Measurements from ENCODE around the gene SMPD1. TPM values are rescaled to one million over a fixed set of nuclear protein-coding genes. Genes with fewer than 3 reads are reported as not detected.

SMPD1 gene
- total RNA-seq, 1 donor from 2014 or later: 27.1 TPM

DNA sequence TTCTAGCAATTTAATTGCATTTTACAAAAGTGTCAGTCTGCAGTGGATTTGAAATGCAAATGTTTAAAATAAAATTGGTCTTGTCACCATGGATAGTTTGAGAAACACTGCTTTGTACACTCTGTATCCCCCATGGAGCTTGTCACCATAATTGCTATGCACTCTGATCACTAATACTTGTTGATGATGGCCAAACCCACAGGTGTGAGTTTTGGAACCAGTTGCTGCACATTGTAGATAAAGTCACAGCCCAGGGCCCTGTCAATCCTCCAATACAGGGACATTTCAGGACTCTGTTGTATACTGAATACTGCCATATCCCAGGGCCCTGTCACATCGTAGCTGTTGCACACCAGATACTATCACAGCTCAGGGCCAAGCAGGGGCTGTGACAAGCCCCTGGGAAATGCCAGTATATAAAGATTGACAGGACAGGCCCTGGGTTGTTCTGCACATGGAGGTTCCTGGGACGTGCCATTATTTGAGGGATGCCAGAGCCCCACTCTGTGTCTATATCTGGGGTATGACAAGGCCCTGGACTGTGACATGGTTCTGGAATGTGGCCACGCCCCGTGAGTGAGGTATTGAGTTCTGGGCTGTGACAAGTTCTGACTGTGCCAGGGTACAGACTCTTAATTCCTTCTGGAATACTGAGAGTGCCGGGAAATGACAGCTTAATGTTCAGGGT is 27.9 kb upstream of the SMPD1 start:
- no peak overlapping the region for H3K4me3 Mint-ChIP-seq
- no peaks in the 10 kb centered on the region for H3K27me3 Mint-ChIP-seq (ENCODE audit: low read depth)
- TF ChIP-seq, protein P1, sequence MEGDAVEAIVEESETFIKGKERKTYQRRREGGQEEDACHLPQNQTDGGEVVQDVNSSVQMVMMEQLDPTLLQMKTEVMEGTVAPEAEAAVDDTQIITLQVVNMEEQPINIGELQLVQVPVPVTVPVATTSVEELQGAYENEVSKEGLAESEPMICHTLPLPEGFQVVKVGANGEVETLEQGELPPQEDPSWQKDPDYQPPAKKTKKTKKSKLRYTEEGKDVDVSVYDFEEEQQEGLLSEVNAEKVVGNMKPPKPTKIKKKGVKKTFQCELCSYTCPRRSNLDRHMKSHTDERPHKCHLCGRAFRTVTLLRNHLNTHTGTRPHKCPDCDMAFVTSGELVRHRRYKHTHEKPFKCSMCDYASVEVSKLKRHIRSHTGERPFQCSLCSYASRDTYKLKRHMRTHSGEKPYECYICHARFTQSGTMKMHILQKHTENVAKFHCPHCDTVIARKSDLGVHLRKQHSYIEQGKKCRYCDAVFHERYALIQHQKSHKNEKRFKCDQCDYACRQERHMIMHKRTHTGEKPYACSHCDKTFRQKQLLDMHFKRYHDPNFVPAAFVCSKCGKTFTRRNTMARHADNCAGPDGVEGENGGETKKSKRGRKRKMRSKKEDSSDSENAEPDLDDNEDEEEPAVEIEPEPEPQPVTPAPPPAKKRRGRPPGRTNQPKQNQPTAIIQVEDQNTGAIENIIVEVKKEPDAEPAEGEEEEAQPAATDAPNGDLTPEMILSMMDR (IDR thresholded peaks at IDR 0.05; ENCODE audit: unreplicated experiment): no peak
- DNase-seq (ENCODE audit: low spot score in 2 of 2, unreplicated experiment in 2 of 2): no peak
- peaks cover 3% of the 10 kb centered on the region for H3K4me1 Mint-ChIP-seq
- no peak overlapping the region for H3K27ac Mint-ChIP-seq
- H3K36me3 Mint-ChIP-seq: no peaks in the 10 kb centered on the region
- no peaks in the 10 kb centered on the region for H3K9me3 Mint-ChIP-seq

DNA sequence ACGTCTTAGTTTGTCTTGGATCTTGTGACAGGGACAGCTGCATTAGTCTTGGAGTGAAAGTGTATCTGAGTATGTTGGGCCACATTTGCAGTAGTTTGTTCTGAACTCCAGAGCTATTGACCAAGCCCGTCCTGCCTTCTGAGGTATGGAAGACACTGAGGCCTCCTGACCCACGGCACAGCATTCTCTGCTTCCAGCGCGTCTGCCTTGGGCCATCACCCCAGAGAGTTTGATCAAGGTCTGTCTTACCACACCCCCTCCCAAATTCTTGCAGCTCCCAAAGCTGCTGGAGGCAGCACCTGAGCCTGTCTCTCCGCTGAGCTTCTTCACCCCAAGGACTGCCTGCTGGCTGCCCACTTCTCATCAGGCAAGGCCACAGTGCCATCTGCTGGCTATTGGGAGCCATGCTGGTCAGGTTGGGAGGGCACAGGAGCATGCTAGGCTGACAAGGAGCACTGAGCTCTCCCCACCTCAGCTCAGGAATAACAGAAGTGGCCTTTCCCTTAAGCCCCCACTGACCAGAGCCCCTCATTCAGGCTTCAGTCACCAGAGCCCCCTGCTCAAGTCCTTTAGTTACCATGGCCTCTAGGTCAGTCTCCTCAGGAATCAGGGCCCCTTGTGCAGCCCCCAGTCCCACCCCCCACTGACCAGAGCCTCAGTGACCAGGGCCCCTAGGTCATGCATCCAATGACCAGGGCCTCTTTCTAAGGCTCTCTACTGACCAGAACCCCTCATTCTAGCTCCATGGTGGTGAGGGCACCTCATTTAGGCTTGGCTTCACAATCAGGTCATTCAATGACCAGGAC is 27.2 kb upstream of the SMPD1 start:
- H3K4me1 Mint-ChIP-seq: no peaks in the 10 kb centered on the region
- no peaks in the 10 kb centered on the region for H3K9me3 Mint-ChIP-seq
- no peaks in the 10 kb centered on the region for H3K27me3 Mint-ChIP-seq (ENCODE audit: low read depth)
- no peaks in the 10 kb centered on the region for H3K36me3 Mint-ChIP-seq
- TF ChIP-seq, protein P1 (IDR thresholded peaks at IDR 0.05; ENCODE audit: unreplicated experiment): peak; percentile 66
- H3K4me3 Mint-ChIP-seq: no peak overlapping the region
- peak; percentile 63 to 80 for DNase-seq (ENCODE audit: low spot score in 2 of 2, unreplicated experiment in 2 of 2)
- no peak overlapping the region for H3K27ac Mint-ChIP-seq

DNA sequence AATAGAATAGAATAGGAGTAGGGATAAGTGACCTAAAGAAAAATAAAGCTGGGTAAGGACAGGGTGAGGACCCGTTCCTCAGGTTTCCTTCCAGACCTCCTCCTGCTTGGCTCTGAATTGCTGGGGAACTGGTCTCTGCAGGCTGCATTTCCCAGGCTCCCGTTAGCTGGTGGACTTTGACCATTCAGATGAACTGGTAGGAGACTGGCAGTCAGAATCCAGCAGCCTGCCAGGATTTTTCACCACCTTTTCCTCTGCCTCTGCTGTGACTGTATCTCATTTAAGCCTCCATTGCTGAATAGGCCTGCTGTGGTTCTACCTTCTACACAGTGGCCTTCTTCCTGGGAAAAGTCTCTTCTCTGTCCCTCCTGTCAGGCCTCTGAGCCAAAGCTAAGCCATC is 24.6 kb upstream of the SMPD1 start:
- no peak overlapping the region for H3K4me3 Mint-ChIP-seq
- DNase-seq (ENCODE audit: low spot score in 2 of 2, unreplicated experiment in 2 of 2): no peak
- TF ChIP-seq, protein P1 (IDR thresholded peaks at IDR 0.05; ENCODE audit: unreplicated experiment): no peak
- no peaks in the 10 kb centered on the region for H3K36me3 Mint-ChIP-seq
- no peaks in the 10 kb centered on the region for H3K27me3 Mint-ChIP-seq (ENCODE audit: low read depth)
- H3K4me1 Mint-ChIP-seq: no peaks in the 10 kb centered on the region
- H3K27ac Mint-ChIP-seq: no peak overlapping the region
- H3K9me3 Mint-ChIP-seq: no peaks in the 10 kb centered on the region

DNA sequence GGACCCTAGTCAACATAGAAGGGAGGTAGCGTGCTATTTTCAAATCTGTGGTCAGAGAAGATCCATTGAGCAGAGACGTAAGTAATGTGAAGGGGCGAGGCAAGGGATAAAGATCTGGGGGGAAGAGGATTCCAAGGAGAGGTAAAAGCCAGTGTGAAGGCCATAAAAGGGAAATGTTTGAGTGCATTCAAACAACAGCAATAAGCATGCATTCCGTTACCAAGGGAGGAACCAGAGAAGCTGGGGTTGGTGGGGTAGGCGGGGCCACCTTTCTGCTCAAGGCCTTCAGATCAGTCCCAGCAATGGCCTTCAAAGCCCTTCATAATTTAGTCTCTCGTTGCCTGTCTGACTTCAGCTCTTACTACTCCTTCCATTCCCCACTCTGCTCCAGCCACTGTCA is 18.4 kb upstream of the SMPD1 start:
- H3K4me3 Mint-ChIP-seq: no peak overlapping the region
- DNase-seq (ENCODE audit: low spot score in 2 of 2, unreplicated experiment in 2 of 2): no peak
- H3K9me3 Mint-ChIP-seq: no peaks in the 10 kb centered on the region
- no peak overlapping the region for H3K27ac Mint-ChIP-seq
- H3K36me3 Mint-ChIP-seq: no peaks in the 10 kb centered on the region
- TF ChIP-seq, protein P1 (IDR thresholded peaks at IDR 0.05; ENCODE audit: unreplicated experiment): no peak
- peaks cover 5% of the 10 kb centered on the region for H3K27me3 Mint-ChIP-seq (ENCODE audit: low read depth)
- no peaks in the 10 kb centered on the region for H3K4me1 Mint-ChIP-seq

DNA sequence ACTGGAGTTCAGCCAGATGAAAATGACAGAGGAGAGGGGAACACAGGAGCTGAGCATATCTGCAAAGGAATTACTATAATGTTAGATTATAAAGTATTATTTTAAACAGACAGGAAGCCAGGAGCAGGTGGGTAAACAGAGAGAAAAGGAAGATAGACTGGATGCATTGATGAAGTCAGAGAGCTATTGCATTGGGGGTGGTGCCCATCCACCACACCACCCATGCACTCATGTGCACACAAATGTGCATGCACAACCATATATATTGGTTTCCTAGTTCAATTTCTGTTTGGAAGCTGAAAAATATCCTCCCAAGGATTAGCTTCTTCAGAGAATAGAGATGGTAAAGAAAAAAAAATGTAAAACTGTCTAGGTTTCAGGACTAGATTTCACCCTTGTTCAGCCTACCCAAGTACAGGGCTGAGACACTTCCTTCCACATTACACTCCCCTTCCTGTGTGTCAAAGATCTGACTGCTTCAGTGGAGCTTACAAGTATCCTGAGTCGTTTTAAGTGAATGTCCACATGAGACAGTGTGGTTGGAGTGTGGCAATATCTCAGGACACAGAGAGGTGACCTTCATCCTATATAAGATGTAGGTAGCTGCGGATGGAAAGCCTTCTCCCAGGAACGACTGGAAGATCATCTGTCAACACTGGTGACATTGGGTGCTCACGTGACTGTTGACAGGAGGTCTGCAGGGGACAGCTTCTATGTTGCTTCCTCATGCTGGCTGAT is 12.2 kb upstream of the SMPD1 start:
- H3K27me3 Mint-ChIP-seq (ENCODE audit: low read depth): peaks cover 9% of the 10 kb centered on the region
- no peak overlapping the region for H3K4me3 Mint-ChIP-seq
- peaks cover 11% of the 10 kb centered on the region for H3K4me1 Mint-ChIP-seq
- no peak overlapping the region for H3K27ac Mint-ChIP-seq
- no peak for DNase-seq (ENCODE audit: low spot score in 2 of 2, unreplicated experiment in 2 of 2)
- no peaks in the 10 kb centered on the region for H3K36me3 Mint-ChIP-seq
- H3K9me3 Mint-ChIP-seq: no peaks in the 10 kb centered on the region
- TF ChIP-seq, protein P1 (IDR thresholded peaks at IDR 0.05; ENCODE audit: unreplicated experiment): no peak

All from mesothelial cell of epicardium (in vitro differentiated cells).